ENCODE results near the gene TRAPPC2. TPM values are rescaled to one million over a fixed set of nuclear protein-coding genes. Genes with fewer than 3 reads are reported as not detected.

The TRAPPC2 gene
- total and polyA plus RNA-seq, 2 of the 4 experiments (the other 2 are of a cell fraction): 11.3 to 13.8 TPM

DNA sequence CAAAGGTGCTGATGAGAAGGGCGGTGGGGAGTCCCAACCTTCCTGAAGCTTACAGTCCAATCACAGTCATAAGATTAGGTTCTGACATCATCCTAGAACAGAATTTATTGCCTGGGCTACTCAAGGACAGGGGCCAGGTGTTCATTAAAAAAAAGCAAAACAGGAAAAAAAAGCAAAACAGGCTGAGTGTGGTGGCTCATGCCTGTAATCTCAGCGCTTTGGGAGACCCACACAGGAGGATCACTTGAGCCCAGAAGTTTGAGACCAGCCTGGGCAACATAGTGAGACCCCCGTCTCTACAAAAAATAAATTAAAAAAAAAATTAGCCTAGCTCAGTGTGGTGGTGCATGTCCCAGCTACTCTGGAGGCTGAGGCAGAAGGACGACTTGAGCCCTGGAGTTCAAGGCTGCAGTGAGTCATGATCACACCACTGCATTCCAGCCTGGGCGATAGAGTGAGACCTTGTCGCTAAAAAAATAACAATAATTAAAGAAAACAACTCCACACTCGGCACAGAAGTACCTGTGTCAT is 42.5 kb downstream of the TRAPPC2 start:
- TF ChIP-seq, protein P1, sequence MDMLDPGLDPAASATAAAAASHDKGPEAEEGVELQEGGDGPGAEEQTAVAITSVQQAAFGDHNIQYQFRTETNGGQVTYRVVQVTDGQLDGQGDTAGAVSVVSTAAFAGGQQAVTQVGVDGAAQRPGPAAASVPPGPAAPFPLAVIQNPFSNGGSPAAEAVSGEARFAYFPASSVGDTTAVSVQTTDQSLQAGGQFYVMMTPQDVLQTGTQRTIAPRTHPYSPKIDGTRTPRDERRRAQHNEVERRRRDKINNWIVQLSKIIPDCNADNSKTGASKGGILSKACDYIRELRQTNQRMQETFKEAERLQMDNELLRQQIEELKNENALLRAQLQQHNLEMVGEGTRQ (IDR thresholded peaks at IDR 0.05; ENCODE audit: low read depth, low read length): no peak
- TF ChIP-seq RCOR1 (IDR thresholded peaks at IDR 0.05; ENCODE audit: insufficient replicate concordance, low read length) (no peak), CEBPB (IDR thresholded peaks at IDR 0.05; ENCODE audit: low read depth, low read length) (no peak), MXI1 (IDR thresholded peaks at IDR 0.05; ENCODE audit: borderline replicate concordance, low read depth, low read length) (no peak), BHLHE40 (IDR thresholded peaks at IDR 0.05; ENCODE audit: low read depth, low read length) (no peak), POLR2A (IDR thresholded peaks at IDR 0.05; ENCODE audit: low read depth, low read length) (no peak), SMC3 (IDR thresholded peaks at IDR 0.05; ENCODE audit: low read depth, low read length) (no peak), RFX5 (IDR thresholded peaks at IDR 0.05; ENCODE audit: low read depth, low read length) (no peak), MAFK (IDR thresholded peaks at IDR 0.05; ENCODE audit: low read depth, low read length) (no peak), CHD1 (IDR thresholded peaks at IDR 0.05; ENCODE audit: low read depth, low read length) (no peak), RAD21 (IDR thresholded peaks at IDR 0.05; ENCODE audit: low read length) (no peak), NFE2L2 (IDR thresholded peaks at IDR 0.05; ENCODE audit: low read depth, low read length) (no peak)
- TF ChIP-seq, protein P2, sequence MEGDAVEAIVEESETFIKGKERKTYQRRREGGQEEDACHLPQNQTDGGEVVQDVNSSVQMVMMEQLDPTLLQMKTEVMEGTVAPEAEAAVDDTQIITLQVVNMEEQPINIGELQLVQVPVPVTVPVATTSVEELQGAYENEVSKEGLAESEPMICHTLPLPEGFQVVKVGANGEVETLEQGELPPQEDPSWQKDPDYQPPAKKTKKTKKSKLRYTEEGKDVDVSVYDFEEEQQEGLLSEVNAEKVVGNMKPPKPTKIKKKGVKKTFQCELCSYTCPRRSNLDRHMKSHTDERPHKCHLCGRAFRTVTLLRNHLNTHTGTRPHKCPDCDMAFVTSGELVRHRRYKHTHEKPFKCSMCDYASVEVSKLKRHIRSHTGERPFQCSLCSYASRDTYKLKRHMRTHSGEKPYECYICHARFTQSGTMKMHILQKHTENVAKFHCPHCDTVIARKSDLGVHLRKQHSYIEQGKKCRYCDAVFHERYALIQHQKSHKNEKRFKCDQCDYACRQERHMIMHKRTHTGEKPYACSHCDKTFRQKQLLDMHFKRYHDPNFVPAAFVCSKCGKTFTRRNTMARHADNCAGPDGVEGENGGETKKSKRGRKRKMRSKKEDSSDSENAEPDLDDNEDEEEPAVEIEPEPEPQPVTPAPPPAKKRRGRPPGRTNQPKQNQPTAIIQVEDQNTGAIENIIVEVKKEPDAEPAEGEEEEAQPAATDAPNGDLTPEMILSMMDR (conservative IDR thresholded peaks at IDR 0.05; ENCODE audit: low read depth, low read length): no peak
- TF ChIP-seq, protein P3, sequence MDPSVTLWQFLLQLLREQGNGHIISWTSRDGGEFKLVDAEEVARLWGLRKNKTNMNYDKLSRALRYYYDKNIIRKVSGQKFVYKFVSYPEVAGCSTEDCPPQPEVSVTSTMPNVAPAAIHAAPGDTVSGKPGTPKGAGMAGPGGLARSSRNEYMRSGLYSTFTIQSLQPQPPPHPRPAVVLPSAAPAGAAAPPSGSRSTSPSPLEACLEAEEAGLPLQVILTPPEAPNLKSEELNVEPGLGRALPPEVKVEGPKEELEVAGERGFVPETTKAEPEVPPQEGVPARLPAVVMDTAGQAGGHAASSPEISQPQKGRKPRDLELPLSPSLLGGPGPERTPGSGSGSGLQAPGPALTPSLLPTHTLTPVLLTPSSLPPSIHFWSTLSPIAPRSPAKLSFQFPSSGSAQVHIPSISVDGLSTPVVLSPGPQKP (IDR thresholded peaks at IDR 0.05; ENCODE audit: borderline replicate concordance, low read depth, low read length): no peak
- BruUV-seq (replicated peaks): no TSS peak
- H3K36me3 ChIP-seq (ENCODE audit: control insufficient read depth, insufficient read depth, low read length): peaks cover 2% of the 10 kb centered on the region
- WGBS, 2 experiments (ENCODE audit: extremely low coverage in 2 of 2, insufficient read length in 1 of 2): no CpG with 5 or more reads among the region's 7 CpGs
- no peak overlapping the region for H4K8ac ChIP-seq (ENCODE audit: low read depth in 2 of 2, low read length in 2 of 2)
- H2AFZ ChIP-seq (replicated peaks; ENCODE audit: low read length, poor library complexity): no peak overlapping the region
- H3K4me2 ChIP-seq (ENCODE audit: low read depth, low read length): no peak overlapping the region
- dilution Hi-C loops (cut with HindIII; ENCODE audit: low sequenced_read_pairs, unreplicated experiment) (no loop called here), in situ Hi-C loops (cut with MboI; ENCODE audit: low sequenced_read_pairs) (no loop called here), intact Hi-C loops (cut with micrococcal nuclease) (loop anchor here (5.0 kb wide), 1 partner anchor 40 kb away; the partner anchor contains the start of genes OFD1 and TRAPPC2)
- no peak overlapping the region for H4K5ac ChIP-seq (ENCODE audit: low read depth, low read length)
- H3K9me3 ChIP-seq (ENCODE audit: control insufficient read depth, insufficient read depth, low read length): no peaks in the 10 kb centered on the region
- ATAC-seq (ENCODE audit: low read depth) (no peak), DNase-seq (no peak)
- H3K4ac ChIP-seq (ENCODE audit: low read depth, low read length): no peak overlapping the region
- H3K9ac ChIP-seq (ENCODE audit: low read depth, low read length): no peak overlapping the region
- no peaks in the 10 kb centered on the region; the same call in 1 of the 2 replicates for H3K27me3 ChIP-seq (ENCODE audit: control insufficient read depth, insufficient read depth, low read length)
- H4K20me1 ChIP-seq (ENCODE audit: insufficient read depth, low read length): peaks cover 44% of the 10 kb centered on the region
- peaks cover 18 to 49% of the 10 kb centered on the region in 2 experiments; a peak in 3 of 4 replicates for H3K79me1 ChIP-seq (ENCODE audit: low read depth in 1 of 2, low read length in 2 of 2)
- peaks cover 7% of the 10 kb centered on the region for H3K4me1 ChIP-seq (ENCODE audit: control insufficient read depth, insufficient read depth, low read length)
- H2BK15ac ChIP-seq (ENCODE audit: low read depth, low read length): no peak overlapping the region
- no peak overlapping the region for H3K4me3 ChIP-seq (ENCODE audit: insufficient read depth, low read depth, low read length)
- H3K56ac ChIP-seq (ENCODE audit: extremely low read depth, insufficient read depth, low read length): no peak overlapping the region
- H3K23ac ChIP-seq (ENCODE audit: low read depth, low read length): no peak overlapping the region
- no peak overlapping the region for H4K91ac ChIP-seq (ENCODE audit: insufficient read depth, low read depth, low read length)
- no peak overlapping the region for H2BK20ac ChIP-seq (ENCODE audit: low read depth, low read length)
- peaks cover 3% of the 10 kb centered on the region; the same call in 1 of the 2 replicates for H3K9me1 ChIP-seq (ENCODE audit: insufficient read depth, low read length)
- no peak overlapping the region for H2AK5ac ChIP-seq (ENCODE audit: low read depth, low read length)
- H2AK9ac ChIP-seq (replicated peaks; ENCODE audit: low read depth, low read length, poor library complexity): no peak overlapping the region
- H2BK5ac ChIP-seq (ENCODE audit: low read depth, low read length, poor library complexity, severe bottlenecking): no peak overlapping the region
- H2BK120ac ChIP-seq (ENCODE audit: low read depth, low read length): no peak overlapping the region
- no peak overlapping the region for H3K14ac ChIP-seq (replicated peaks; ENCODE audit: low read depth, low read length)
- H3K18ac ChIP-seq (ENCODE audit: low read depth, low read length): no peak overlapping the region
- ChIA-PET POLR2A (ENCODE audit: unreplicated experiment) (no interaction called here), CTCF (no interaction called here)
- no peak overlapping the region for H3K27ac ChIP-seq (ENCODE audit: insufficient read depth, low read length)
